Activated naive CD4-positive, alpha-beta T cell treated with anti-CD3 and anti-CD28 coated beads, Interleukin-2, amount 50 U/mL, for 24 hours (primary cell): ENCODE measurements around the gene ERI3.

Experiments used
- H3K27ac Mint-ChIP-seq: one replicate; pipeline ENCODE4 v1.8.0; 2021; ENCODE audit warnings: mild to moderate bottlenecking, mixed read lengths
- H3K27me3 Mint-ChIP-seq: one replicate; pipeline ENCODE4 v1.8.0; 2021; ENCODE audit warnings: mixed read lengths
- H3K36me3 Mint-ChIP-seq: one replicate; pipeline ENCODE4 v1.8.0; 2021; ENCODE audit warnings: mixed read lengths
- H3K4me1 Mint-ChIP-seq: one replicate; pipeline ENCODE4 v1.8.0; 2021; ENCODE audit warnings: mixed read lengths
- H3K4me3 Mint-ChIP-seq: one replicate; pipeline ENCODE4 v1.8.0; 2021; ENCODE audit warnings: mild to moderate bottlenecking, mixed read lengths
- H3K9me3 Mint-ChIP-seq: one replicate; pipeline ENCODE4 v1.8.0; 2021; ENCODE audit warnings: mixed read lengths

ERI3 gene

DNA sequence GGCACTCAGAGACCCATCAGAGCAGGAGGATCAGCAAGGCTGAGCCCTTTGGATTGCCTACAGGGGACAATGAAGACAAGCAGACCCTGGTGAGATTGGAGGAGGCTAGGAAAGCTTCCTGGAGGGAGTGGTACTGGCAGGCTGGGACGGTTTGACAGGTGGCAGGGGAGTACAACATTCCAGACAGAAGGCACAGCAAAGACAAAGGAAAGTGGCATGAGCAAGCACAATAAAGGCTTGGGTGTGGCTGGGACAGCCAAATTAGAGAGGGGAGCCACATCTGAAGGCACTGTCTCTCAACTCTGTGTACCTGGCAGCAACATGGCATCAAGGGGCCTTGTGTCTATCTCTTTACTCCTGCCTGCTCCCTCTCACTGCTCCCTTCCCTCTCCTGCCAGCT lies 103.6 kb downstream of the ERI3 start:
- no peaks in the 10 kb centered on the region for H3K36me3 Mint-ChIP-seq
- no peaks in the 10 kb centered on the region for H3K27me3 Mint-ChIP-seq
- H3K9me3 Mint-ChIP-seq = no peaks in the 10 kb centered on the region
- H3K27ac Mint-ChIP-seq = no peak overlapping the region
- no peak overlapping the region for H3K4me3 Mint-ChIP-seq
- H3K4me1 Mint-ChIP-seq = no peaks in the 10 kb centered on the region

DNA sequence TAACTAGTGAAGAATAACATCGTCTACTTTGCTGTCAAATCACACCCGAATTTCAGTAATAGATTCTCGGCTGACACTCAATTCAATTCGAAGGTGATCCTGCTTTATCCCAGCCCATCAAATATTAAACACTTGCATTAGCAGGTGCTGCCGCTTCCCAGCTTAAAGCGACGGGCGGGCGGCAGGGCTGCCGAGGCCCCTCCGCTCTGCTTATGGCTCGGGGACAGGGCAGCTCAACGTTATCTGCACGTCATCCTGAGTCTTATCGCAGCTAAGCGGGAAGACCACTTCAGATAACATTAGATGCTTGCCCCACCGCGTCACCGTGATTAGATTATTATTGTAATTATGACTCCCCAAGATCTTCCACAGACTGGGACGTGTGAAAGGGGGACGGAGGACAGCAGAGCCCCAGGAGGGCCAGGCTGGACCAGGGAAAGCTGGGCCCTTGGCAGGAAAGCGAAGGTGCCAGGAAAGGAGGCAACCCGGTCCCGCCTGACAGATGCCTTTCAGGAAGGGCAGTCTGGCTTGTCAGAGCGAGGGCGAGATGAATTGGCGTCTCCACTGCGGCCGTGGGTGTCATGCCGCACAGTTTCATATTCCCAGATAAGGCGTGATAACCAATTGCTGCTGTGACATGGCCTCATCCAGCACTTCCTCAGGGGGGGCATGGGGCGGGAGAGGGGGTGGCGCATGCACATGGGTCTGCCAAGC lies 104.8 kb downstream of the ERI3 start:
- no peak overlapping the region for H3K4me3 Mint-ChIP-seq
- no peaks in the 10 kb centered on the region for H3K36me3 Mint-ChIP-seq
- H3K27me3 Mint-ChIP-seq = no peaks in the 10 kb centered on the region
- no peaks in the 10 kb centered on the region for H3K9me3 Mint-ChIP-seq
- no peak overlapping the region for H3K27ac Mint-ChIP-seq
- H3K4me1 Mint-ChIP-seq = no peaks in the 10 kb centered on the region

DNA sequence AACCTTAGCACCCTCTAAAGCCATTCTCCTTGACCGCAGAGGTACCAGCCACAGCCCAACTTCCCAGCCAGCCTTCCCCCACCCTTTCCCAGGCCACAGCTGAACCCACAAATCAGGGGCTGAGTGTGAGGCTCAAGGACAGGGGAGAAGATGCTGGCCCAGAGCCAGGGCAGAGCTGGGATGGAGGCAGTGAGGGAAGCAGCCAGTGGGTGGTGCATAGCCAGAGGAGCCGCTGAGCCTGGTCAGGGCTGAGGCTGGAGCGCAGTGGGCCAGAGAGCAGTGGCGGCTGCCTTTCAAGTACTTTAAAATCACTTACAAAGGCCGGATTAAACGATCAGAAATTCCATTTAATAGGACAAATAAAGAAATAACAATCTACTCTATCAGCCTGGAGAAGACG lies 105.5 kb downstream of the ERI3 start:
- Mint-ChIP-seq H3K4me3 (no peak overlapping the region), H3K36me3 (no peaks in the 10 kb centered on the region), H3K27ac (no peak overlapping the region), H3K4me1 (no peaks in the 10 kb centered on the region), H3K9me3 (no peaks in the 10 kb centered on the region), H3K27me3 (no peaks in the 10 kb centered on the region)

DNA sequence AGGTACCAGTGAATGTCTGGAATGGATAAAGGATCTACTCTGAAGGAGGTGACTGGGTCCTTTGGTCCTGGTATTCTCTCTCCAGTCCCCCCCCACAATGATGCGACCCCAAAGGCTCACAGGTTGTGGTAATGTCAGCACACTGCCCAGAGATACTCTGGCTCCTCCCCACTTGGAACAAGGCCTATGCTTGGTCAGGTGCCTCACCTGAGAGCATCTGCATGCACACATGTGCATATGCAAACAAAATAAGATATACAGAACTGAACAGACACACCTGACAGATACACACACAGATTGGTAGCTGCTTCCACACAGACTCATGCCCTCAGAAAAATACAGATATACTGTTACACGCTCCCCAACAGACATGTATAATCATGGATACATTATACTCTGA lies 108.3 kb downstream of the ERI3 start:
- no peak overlapping the region for H3K4me3 Mint-ChIP-seq
- no peaks in the 10 kb centered on the region for H3K27me3 Mint-ChIP-seq
- H3K9me3 Mint-ChIP-seq = no peaks in the 10 kb centered on the region
- no peak overlapping the region for H3K27ac Mint-ChIP-seq
- no peaks in the 10 kb centered on the region for H3K4me1 Mint-ChIP-seq
- H3K36me3 Mint-ChIP-seq = peaks cover 4% of the 10 kb centered on the region

DNA sequence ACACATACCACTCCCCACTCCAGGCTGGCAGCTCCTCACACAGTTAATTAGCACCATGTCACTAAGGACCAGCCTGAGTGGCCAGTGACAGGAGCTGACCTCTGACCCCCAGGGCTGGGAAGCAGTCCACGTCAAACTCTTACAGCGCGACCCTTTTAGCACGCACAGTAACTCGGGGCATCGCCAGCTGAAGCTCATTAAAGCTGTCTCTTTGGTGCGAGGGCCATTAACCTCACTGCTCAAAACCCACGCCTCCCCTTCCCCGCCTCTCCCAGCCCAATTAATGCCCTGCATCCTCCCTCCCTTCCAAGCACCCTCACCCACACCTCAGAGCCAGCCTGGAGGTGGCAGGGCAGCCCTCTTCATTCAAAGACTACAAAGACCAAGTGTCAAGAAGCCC lies 110.1 kb downstream of the ERI3 start:
- no peak overlapping the region for H3K4me3 Mint-ChIP-seq
- H3K27ac Mint-ChIP-seq = no peak overlapping the region
- H3K4me1 Mint-ChIP-seq = peaks cover 7% of the 10 kb centered on the region

DNA sequence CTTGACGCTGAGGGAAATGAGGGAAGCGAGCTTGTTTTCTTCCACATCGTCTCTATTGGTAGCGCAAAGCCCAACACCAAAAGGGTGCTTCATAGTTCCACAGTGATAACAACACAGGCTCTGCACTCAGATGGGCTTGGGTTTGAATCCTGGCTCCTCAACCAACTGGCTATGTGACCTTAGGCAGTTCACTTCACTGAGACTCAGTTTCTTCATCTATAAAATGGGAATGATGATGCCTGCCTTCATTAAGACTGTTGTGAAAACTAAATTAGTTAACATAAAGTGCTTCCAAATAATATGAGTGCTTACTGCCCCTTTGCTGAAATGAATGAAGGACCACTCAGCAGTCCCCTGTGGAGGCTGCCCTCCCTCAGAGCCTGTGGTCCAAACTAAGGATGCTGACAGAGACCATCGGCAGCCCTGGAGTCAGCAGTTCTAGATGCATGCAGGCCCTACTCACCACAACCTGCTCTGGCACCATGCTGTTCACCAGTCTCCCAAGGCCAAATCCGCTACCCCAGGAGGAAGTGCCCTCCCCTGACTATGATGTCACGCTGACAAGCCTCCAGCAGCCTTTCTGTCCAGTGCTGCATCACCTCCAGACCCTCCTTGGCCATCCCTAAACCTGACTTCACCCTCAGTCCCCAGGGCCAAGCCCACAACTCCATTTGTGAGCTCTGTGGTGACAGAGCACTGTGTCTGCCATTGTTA lies 111.1 kb downstream of the ERI3 start:
- H3K9me3 Mint-ChIP-seq = no peaks in the 10 kb centered on the region
- H3K27me3 Mint-ChIP-seq = no peaks in the 10 kb centered on the region
- H3K4me1 Mint-ChIP-seq = peaks cover 13% of the 10 kb centered on the region
- no peak overlapping the region for H3K4me3 Mint-ChIP-seq
- no peak overlapping the region for H3K27ac Mint-ChIP-seq
- H3K36me3 Mint-ChIP-seq = peaks cover 6% of the 10 kb centered on the region

More for the DNA sequence above, 110.1 kb downstream of the ERI3 start:
- Mint-ChIP-seq H3K27me3 (no peaks in the 10 kb centered on the region), H3K36me3 (peaks cover 6% of the 10 kb centered on the region), H3K9me3 (no peaks in the 10 kb centered on the region)

DNA sequence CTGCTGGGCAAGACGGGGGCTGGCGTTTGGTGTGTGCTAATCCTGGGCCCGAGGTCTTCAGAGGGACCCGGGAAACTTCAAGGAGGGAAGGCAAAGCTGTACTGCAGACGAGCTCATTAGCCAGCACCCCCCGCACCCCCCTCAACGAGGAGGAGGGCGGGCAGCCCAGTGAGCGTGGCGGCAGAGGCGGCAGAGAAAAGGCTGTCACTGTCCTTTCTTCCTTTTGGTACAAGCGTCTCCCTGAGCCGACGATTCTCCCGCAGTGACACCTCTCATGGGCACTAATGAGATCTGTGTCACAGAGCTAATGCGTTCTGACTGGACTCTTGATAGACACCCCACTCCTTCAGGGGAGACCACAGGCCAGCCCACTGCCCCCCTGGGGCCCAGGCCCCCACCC lies 112.3 kb downstream of the ERI3 start:
- Mint-ChIP-seq H3K27ac (no peak overlapping the region), H3K4me1 (peaks cover 19% of the 10 kb centered on the region), H3K9me3 (no peaks in the 10 kb centered on the region), H3K36me3 (peaks cover 6% of the 10 kb centered on the region), H3K4me3 (no peak overlapping the region), H3K27me3 (no peaks in the 10 kb centered on the region)

DNA sequence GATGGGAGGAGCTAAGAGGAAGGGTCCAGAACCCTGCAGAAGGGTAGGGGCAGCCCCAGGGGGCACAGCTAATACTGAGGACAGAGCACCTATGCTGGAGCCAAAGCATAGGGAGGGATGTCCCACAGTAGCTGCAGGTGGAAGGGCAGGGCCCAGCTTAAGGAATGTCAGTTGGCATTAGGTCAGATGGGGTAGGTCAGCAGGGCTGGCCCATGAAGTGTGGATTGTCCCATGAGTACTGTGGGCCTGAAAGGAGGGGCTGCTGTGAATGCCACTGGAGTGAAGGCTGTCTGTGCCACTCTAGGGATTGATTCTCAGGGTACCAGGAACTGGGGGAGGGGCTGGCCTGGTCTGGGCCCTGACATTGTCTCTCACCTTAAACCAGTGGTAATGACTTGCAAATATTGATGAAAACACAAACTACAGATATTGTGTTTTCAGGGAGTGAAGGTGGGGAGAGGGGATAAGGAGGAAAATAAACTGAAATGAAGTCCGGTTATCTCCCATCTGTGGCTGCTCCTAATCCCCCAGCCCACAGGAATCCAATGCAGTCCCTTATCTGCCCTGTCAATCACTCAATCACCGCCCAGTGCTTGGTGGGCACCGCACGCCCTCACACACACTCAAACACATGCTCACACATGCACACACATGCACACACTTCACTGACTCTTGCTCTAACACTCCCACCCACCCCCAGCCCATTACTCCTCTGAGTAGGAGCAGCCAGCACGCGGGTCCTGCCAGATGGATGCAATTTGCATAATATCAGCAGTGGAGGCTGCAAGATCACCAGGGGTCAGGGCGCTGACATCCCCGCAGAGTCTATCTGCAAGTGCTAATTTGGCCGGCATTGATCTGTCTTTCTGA lies 114.0 kb downstream of the ERI3 start:
- Mint-ChIP-seq H3K27me3 (no peaks in the 10 kb centered on the region), H3K4me1 (peaks cover 19% of the 10 kb centered on the region), H3K4me3 (no peak overlapping the region), H3K36me3 (peaks cover 6% of the 10 kb centered on the region), H3K27ac (no peak overlapping the region), H3K9me3 (no peaks in the 10 kb centered on the region)

DNA sequence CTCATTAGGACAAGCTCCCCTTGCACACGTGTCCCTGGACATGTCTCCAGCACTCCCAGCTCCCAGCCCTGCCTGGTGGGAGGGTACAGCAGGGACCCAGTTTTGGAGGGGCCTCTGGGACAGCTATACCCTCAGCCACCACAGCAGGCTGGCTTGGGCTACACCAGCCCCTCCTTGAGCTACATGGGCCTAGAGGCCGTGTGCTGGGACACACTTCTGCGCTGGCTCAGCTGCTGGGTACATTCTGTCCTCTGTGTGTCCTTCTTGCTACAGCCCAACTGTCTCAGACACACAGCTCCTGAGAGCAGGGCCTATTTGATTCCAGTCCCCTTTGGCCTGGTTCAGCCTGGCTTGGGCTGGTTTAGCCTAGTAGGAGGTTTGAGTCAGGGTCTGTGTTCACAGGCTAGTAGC lies 115.1 kb downstream of the ERI3 start:
- Mint-ChIP-seq H3K4me1 (peaks cover 19% of the 10 kb centered on the region), H3K4me3 (no peak overlapping the region), H3K9me3 (no peaks in the 10 kb centered on the region), H3K36me3 (peaks cover 6% of the 10 kb centered on the region), H3K27ac (no peak overlapping the region), H3K27me3 (no peaks in the 10 kb centered on the region)

DNA sequence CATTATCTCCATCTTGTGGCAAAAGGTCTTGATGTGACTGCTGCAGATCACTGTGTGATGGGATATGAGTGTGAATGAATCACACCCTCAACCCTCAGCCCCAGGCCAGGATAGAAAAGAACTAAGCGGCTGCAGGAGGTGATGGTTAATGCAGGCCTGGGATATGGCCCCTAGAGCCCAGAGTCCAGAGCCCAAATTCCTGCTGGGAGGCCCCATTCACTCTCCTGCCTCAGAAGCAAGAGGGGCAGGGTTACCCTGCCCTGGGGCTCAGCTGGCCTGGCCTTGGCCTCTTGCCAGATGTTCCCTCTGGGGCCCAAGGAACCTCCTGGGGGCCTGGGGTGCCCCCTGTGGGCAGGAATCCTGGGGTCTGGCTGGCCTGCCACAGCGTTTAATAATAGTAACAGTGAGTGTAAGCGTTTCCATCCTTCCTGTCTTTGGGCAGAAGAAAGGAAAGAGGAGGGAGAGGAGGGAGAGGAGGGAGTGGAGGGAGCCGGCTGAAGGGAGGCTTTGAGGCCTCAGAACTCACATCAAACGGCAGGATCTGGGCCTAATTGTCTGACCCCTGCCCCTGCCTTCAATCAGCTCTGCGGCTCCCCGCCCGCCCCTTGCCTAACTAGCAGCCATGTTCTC lies 115.6 kb downstream of the ERI3 start:
- Mint-ChIP-seq H3K4me1 (peaks cover 19% of the 10 kb centered on the region), H3K27ac (no peak overlapping the region), H3K36me3 (peaks cover 5% of the 10 kb centered on the region), H3K9me3 (no peaks in the 10 kb centered on the region), H3K4me3 (no peak overlapping the region), H3K27me3 (no peaks in the 10 kb centered on the region)

DNA sequence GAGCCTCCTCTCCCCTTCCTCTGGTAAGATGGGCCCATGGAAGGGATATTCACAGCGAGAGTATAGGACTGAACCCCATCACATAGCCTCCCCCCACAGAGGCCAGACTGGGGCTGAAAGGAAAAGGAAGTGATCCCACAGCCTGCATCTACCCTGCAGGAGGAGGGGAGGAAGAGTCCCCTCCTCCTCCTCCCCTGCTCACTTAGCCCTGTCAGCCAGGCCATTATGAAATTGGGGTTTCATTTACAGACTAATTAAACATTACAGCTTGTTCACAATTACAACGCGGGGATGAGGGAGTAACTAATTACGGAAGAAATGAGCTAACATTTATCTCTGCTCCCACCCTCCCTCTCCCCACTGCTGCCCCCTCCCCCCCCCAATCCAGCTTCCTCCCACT lies 116.4 kb downstream of the ERI3 start:
- Mint-ChIP-seq H3K36me3 (peaks cover 5% of the 10 kb centered on the region), H3K4me1 (peaks cover 19% of the 10 kb centered on the region)

DNA sequence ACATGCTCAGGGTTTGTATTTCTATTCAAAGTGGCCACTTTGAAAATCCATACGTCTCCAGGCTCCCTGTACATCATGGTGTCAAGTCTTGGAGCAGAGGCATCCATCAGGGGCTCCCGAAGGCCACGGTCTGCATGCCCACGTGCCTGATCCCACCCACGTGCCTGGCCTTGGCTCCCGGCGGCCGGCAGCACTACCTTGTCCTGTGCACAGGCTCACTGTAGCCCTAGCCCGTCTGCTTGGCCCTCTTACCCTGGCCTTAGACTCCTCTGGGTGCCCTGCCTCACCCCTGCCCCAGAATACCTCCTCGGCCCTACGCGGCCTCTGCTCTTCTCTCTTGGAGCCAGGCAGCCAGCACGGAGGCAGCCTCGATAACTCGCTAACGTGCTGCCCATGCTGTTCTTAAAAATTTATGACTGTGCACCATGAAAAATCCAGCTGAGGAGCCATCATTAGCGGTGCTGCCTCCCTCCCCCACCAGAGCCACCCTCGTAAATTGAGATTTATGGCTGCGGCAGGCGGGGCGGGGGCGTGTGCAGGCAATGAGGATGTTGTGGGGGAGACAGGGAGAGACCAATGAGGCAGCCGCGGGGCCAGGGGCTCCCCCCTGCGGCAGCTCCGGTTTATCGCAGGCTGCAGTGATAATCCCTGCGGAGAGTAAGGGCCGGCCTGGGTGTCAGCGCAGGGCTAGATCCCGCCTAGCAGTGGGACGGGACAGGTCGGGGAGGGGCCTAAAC lies 117.2 kb downstream of the ERI3 start:
- peaks cover 19% of the 10 kb centered on the region for H3K4me1 Mint-ChIP-seq
- no peak overlapping the region for H3K27ac Mint-ChIP-seq
- no peaks in the 10 kb centered on the region for H3K9me3 Mint-ChIP-seq
- H3K4me3 Mint-ChIP-seq = no peak overlapping the region
- H3K27me3 Mint-ChIP-seq = no peaks in the 10 kb centered on the region
- H3K36me3 Mint-ChIP-seq = peaks cover 8% of the 10 kb centered on the region

More for the DNA sequence above, 116.4 kb downstream of the ERI3 start:
- Mint-ChIP-seq H3K9me3 (no peaks in the 10 kb centered on the region), H3K27me3 (no peaks in the 10 kb centered on the region), H3K27ac (no peak overlapping the region), H3K4me3 (no peak overlapping the region)

DNA sequence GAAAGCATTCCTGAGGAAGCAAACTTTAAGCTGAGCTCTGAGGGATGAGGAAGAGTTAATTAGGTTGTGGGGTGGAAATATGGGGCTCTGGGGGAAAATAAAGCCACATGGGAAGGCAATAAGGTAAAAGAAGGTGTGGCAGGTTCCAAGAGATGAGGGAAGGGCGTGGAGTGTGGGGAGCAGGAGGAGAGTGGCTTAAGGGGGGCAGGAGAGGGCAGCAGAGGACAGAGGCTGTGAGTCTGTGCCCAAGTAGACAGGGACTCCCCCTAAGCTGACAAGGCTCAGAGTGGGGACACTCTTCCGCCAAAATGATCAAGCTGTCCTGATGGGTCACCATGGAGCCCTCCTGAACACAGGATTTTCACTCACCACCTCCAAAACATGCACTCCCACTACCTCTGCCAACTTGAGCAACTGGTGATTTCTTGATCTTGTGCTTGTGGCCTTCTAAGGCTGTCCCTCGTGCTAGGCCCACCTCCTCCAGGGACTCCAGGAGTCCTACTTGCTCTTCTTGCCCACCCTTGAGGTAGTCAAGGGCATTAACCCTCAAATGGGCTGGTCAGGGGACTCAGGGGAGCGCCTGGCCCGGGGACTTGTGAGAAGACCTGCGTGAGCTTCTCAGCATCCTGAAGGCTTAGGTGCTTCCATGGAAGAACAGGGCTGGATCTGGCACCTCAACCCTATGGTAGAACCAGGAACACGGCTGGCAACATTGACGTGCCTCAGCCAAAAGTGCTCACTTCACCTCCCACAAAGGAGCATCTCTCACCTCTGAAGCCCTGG lies 118.4 kb downstream of the ERI3 start:
- H3K4me3 Mint-ChIP-seq = no peak overlapping the region
- H3K27ac Mint-ChIP-seq = no peak overlapping the region

DNA sequence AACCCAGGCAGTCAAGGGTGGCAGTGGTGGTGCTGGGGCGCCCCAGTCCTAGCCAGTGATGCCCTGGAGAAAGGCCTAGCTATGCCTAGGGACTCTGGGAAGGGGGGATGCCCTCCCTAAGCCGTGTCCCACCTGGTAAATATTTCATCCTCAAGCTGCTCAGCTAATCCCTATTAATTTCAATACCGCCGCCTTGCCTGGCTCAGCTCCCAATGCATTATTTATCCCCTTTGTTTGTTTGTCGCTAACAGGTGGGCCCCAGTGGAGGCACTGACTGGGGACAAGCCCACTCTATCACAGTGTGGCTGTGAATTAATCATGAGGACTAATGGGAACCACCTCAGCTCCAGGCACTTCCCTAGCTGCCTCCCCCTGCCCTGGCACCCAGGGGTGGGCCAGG lies 119.2 kb downstream of the ERI3 start:
- Mint-ChIP-seq H3K27me3 (no peaks in the 10 kb centered on the region), H3K9me3 (no peaks in the 10 kb centered on the region), H3K27ac (no peak overlapping the region), H3K36me3 (peaks cover 8% of the 10 kb centered on the region), H3K4me3 (no peak overlapping the region), H3K4me1 (peaks cover 14% of the 10 kb centered on the region)

More for the DNA sequence above, 118.4 kb downstream of the ERI3 start:
- Mint-ChIP-seq H3K4me1 (peaks cover 19% of the 10 kb centered on the region), H3K9me3 (no peaks in the 10 kb centered on the region), H3K27me3 (no peaks in the 10 kb centered on the region), H3K36me3 (peaks cover 10% of the 10 kb centered on the region)
